IPS DF 6.9 (cell line): ENCODE data around the gene ZFPM1.

Experiments used
- DNase-seq: peaks from one replicate; pipeline ENCODE4 v3.0.0-alpha.2; 2013; ENCODE audit warnings: low read depth, low spot score
- H3K27ac ChIP-seq: one replicate; pipeline ENCODE4 v1.5.1; 2013; ENCODE audit warnings: low read length, control low read depth
- H3K27me3 ChIP-seq: 2 replicates; pipeline ENCODE4 v1.6.1; 2013; ENCODE audit warnings: mild to moderate bottlenecking, low read length; ENCODE audit not compliant: control insufficient read depth, insufficient read depth
- H3K36me3 ChIP-seq: 2 replicates; pipeline ENCODE4 v1.6.1; 2013; ENCODE audit warnings: low read length; ENCODE audit not compliant: control insufficient read depth, insufficient read depth
- H3K4me1 ChIP-seq: 2 replicates; pipeline ENCODE4 v1.6.1; 2013; ENCODE audit warnings: low read length; ENCODE audit not compliant: control insufficient read depth, insufficient read depth
- H3K4me3 ChIP-seq: 2 replicates; pipeline ENCODE4 v1.5.1; 2013; ENCODE audit warnings: mild to moderate bottlenecking, low read length
- H3K9me3 ChIP-seq: 2 replicates; pipeline ENCODE4 v1.6.1; 2013; ENCODE audit warnings: low read length, inconsistent platforms; ENCODE audit not compliant: control insufficient read depth, insufficient read depth
- WGBS: extraction: QIAGEN DNeasy Blood & Tissue Kit; methylation state at CpG from one replicate; pipeline ENCODE4 v1.1.7; 2013; ENCODE audit warnings: mixed read lengths, missing lambda C conversion rate; ENCODE audit not compliant: insufficient read length, insufficient coverage; 5-methylcytosine and 5-hydroxymethylcytosine counted together

The ZFPM1 gene

DNA sequence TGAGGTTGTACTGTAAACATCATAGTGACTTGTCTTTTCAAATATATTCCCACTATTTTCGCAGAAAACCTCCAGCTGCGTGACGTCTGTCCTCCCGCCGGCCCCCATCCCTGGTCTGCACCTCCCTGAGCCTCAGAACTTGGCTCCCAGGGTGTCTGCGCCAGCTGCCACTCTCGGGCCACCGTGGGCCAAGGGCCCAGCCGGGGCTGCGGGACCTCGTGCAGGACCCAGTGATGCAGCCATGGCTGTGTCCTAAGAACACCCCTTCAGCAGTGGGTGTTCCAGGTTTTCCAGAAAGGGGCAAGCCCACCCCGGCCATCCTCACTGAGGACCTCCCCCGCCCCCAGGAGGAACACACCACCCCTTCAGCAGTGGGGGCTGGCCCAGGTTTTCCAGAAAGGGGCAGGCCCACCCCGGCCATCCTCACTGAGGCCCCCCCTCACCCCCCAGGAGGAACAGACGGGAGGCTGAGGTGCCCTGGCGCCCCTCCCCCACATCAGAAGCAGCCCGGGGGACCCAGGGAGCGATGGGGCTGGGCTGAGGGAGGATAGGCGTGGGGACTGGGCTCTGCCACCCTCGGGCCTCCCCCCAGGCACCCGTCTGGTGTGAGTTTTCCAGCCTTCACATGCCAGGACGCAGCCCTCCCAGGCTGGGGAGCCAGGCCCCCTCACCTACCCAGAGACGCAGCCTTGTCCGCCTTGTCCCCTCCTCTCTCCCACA is 12.2 kb upstream of the ZFPM1 start:
- Histone ChIP-seq H3K9me3 (no peaks in the 10 kb centered on the region), H3K27ac (no peak overlapping the region), H3K36me3 (no peaks in the 10 kb centered on the region; the same call in 1 of the 2 replicates), H3K4me1 (peaks cover 10% of the 10 kb centered on the region), H3K4me3 (no peak overlapping the region), H3K27me3 (no peaks in the 10 kb centered on the region)
- DNase-seq: no peak
- no CpG with 5 or more reads among the region's 24 CpGs for WGBS

DNA sequence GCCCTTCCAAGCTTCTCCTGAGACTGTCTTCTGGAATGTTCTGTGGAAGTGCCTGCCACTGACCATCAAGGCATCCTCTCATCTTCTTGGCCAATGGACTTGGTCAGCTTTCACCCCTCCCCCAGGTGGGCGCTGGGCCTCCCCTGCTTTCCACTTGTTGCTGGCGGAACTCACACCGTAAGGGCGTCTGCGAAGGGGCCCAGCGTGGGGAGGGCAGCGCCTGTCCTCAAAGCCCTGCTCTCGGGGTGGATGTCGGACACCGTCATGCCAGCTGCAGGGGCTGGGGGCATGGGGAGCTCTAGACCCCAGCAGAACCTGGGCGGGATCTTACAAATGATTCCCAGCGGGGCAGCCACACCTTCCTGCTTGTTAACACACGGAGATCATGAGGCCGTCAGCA is 11.6 kb upstream of the ZFPM1 start:
- Histone ChIP-seq H3K27ac (no peak overlapping the region), H3K27me3 (no peaks in the 10 kb centered on the region), H3K36me3 (no peaks in the 10 kb centered on the region; the same call in 1 of the 2 replicates), H3K9me3 (no peaks in the 10 kb centered on the region), H3K4me3 (no peak overlapping the region), H3K4me1 (peaks cover 10% of the 10 kb centered on the region)
- no CpG with 5 or more reads among the region's 14 CpGs for WGBS
- no peak for DNase-seq

DNA sequence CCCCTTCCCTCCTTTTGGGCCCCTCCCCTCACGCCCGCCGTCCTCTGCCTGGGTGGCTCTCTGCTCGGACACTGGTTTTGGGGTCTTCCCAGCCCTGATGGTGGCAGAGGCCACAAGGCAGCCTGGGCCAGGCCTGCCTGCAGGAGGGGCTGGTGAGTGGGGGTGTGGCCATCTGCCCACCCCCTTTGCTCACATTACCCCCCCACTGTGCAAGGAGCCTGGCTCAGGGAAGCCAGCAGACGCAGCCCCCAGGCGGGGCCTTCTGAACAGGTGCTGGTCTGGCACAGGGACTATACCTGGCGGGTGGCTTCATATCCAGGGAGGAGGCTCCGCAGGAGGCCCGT is 10.7 kb upstream of the ZFPM1 start:
- Histone ChIP-seq H3K4me3 (no peak overlapping the region), H3K27me3 (no peaks in the 10 kb centered on the region), H3K4me1 (peaks cover 10% of the 10 kb centered on the region), H3K36me3 (no peaks in the 10 kb centered on the region; the same call in 1 of the 2 replicates), H3K9me3 (no peaks in the 10 kb centered on the region), H3K27ac (no peak overlapping the region)
- no CpG with 5 or more reads among the region's 9 CpGs for WGBS
- no peak for DNase-seq

DNA sequence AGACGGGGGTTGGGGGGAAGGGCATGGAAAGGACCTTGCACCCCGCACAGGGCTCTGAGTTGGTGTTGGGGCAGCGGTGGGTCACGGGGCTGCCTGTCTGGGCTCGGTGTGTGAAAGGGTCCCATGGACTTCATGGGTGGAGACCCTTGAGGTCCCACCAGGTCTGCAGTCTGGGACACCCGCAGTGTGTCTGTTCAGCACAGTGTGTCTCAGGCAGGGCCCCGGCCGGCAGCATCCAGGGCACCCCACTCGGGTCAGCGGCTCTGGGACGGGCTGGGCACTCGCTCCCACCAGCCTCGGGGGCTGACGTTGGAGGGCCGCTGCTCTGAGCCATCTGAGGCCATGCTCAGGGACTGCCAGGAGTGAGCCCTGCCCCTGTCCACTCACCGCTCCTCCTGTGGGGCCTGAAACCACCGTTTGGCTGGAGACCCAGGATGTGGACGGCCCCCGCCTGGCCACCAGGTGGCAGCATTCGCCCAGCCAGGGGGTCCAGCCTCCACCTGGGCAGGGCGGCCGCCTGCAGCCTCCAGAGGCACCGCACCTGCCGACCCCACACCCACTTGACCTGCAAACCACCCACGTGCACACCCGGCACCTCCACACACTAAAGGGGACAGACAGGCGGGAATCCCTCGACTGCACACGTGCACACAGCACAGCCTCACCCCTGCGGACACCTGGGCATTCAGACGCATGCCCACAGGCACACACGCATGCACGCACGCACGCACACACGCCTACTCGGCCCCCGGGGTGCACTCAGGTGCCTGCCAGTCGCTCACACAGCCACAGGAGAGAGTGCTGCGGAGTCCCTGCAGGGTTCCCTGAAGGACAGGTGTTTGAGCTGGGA is 10.1 kb upstream of the ZFPM1 start:
- WGBS: no CpG with 5 or more reads among the region's 40 CpGs
- no peaks in the 10 kb centered on the region for H3K27me3 ChIP-seq
- DNase-seq: peak; percentile 63
- peaks cover 7% of the 10 kb centered on the region for H3K4me1 ChIP-seq
- H3K9me3 ChIP-seq: no peaks in the 10 kb centered on the region
- H3K27ac ChIP-seq: no peak overlapping the region
- no peaks in the 10 kb centered on the region; the same call in 1 of the 2 replicates for H3K36me3 ChIP-seq
- H3K4me3 ChIP-seq: no peak overlapping the region

DNA sequence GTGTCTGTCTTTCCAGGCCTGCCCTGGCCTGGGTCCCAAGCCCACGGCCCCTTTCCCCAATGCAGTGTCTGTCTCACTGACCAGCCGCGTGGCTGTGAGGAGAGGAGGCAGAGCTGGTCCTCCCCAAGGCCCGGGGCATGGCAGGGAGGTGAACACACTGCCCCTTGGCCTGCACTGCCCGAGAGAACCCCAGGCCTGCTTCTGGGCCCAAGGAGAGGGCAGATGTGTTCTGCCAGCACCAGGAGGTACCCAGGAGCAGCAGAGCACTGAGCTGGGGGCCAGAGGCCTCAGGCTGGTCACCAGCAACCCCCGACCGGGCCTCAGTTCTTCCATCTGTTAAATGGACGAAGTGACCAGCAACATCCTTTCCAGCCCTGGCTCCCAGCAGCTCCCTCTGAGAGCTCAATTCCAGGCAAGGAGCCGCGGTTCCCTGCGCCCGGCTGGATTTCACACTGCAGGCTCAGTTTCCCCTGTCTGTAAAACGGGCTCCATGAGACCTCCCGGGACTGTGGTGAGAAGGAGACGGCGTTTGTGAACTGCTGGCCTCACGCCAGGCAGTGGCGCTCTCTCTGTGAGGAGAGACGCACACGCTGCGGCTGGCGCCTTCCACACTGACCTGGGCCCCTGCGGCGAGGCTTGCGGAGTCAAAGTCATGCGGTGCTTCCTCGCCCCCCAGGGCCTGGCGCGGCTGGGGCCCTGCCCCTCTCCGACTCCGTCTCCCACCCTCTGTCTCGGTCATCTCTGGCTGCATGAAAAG is 8.1 kb upstream of the ZFPM1 start:
- Histone ChIP-seq H3K36me3 (no peaks in the 10 kb centered on the region), H3K4me3 (no peak overlapping the region), H3K4me1 (peaks cover 7% of the 10 kb centered on the region), H3K27ac (no peak overlapping the region), H3K9me3 (no peaks in the 10 kb centered on the region), H3K27me3 (no peaks in the 10 kb centered on the region)
- no CpG with 5 or more reads among the region's 32 CpGs for WGBS
- no peak for DNase-seq

DNA sequence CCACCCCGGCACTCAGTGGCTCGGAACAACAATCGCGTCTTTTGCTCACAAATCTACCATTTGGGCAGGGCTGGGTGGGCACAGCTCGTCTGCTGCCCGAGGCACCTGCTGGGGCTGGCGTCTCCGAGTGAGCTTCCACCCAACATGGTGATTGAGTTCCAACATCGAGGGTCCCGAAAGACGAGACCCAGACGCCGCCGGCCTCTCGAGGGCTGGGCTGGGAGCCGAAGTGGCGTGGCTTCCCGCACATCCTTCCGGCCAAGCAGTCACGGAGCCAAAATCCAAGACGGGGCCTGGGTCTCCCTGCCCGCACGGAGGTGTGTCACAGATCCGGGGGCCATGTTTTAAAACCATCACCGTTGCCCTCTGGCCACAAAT is 7.5 kb upstream of the ZFPM1 start:
- H3K36me3 ChIP-seq: no peaks in the 10 kb centered on the region
- peaks cover 7% of the 10 kb centered on the region for H3K4me1 ChIP-seq
- H3K9me3 ChIP-seq: no peaks in the 10 kb centered on the region
- WGBS: no CpG with 5 or more reads among the region's 25 CpGs
- H3K4me3 ChIP-seq: no peak overlapping the region
- DNase-seq: no peak
- H3K27ac ChIP-seq: no peak overlapping the region
- no peaks in the 10 kb centered on the region for H3K27me3 ChIP-seq

DNA sequence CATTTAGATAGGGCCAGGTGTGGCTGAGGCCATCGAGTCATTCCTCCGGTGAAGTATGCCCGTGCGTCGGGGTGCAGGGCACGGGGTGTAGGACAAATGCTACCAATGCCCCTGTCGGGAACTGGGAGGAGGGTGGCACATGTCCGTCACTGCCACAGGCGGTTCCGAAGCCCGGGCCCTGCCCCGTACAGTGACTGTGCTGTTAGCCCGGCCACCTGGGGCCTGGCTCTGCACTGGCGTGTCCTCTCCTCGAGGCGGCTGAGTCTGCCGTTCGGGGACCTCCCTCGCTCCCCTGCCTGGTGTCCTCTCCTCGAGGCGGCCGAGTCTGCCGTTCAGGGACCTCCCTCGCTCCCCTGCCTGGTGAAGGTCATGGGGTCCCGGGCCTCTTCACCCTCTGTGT is 7.0 kb upstream of the ZFPM1 start:
- Histone ChIP-seq H3K27me3 (no peaks in the 10 kb centered on the region), H3K36me3 (no peaks in the 10 kb centered on the region), H3K27ac (no peak overlapping the region), H3K4me1 (peaks cover 7% of the 10 kb centered on the region), H3K9me3 (no peaks in the 10 kb centered on the region), H3K4me3 (no peak overlapping the region)
- no CpG with 5 or more reads among the region's 25 CpGs for WGBS
- DNase-seq: no peak

DNA sequence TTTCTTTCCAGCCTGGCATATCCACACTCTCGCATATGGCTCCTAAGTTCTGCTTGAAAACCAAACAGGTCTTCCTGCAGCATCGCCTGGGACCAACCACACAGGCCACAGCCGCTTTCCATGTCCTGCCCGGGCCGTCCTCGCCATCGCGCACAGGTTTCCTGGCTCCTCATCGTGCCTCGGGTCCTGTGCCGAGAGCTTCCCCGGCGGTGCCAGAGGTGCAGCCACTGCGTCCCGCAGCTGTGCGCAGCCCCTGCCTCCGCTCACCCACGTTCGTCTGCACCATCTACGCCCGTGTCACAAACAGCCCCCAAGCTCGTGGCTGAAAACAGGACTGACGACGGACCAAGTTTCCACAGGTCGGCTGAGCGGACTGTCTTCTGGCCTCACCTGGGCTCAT is 6.3 kb upstream of the ZFPM1 start:
- Histone ChIP-seq H3K27me3 (peaks cover 2% of the 10 kb centered on the region; the same call in 1 of the 2 replicates), H3K9me3 (no peaks in the 10 kb centered on the region), H3K36me3 (no peaks in the 10 kb centered on the region), H3K4me1 (peaks cover 7% of the 10 kb centered on the region), H3K4me3 (no peak overlapping the region), H3K27ac (no peak overlapping the region)
- WGBS: no CpG with 5 or more reads among the region's 26 CpGs
- DNase-seq: no peak

DNA sequence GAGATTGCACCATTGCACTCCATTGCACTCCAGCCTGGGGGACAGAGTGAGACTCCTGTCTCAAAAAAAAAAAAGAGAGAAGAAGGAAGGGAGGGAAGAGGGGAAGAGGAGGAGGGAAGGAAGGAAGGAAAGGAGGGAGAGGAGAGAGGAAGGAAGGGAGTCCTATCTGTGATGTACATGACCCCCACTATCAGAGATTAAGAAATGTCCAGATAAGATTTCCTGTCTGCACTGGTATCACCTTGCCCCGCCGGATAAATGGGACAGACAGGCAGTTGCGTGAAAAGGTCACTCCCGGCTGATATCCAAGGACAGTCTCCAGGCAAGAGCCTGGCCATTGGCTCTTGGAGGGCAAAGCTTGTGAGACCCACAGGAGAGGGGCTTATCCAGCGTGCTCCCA is 5.2 kb upstream of the ZFPM1 start:
- WGBS: no CpG with 5 or more reads among the region's 5 CpGs
- no peaks in the 10 kb centered on the region for H3K9me3 ChIP-seq
- no peak overlapping the region for H3K4me3 ChIP-seq
- no peak overlapping the region for H3K27ac ChIP-seq
- H3K4me1 ChIP-seq: peaks cover 7% of the 10 kb centered on the region
- no peak for DNase-seq
- H3K27me3 ChIP-seq: peaks cover 6% of the 10 kb centered on the region; the same call in 1 of the 2 replicates
- H3K36me3 ChIP-seq: no peaks in the 10 kb centered on the region

DNA sequence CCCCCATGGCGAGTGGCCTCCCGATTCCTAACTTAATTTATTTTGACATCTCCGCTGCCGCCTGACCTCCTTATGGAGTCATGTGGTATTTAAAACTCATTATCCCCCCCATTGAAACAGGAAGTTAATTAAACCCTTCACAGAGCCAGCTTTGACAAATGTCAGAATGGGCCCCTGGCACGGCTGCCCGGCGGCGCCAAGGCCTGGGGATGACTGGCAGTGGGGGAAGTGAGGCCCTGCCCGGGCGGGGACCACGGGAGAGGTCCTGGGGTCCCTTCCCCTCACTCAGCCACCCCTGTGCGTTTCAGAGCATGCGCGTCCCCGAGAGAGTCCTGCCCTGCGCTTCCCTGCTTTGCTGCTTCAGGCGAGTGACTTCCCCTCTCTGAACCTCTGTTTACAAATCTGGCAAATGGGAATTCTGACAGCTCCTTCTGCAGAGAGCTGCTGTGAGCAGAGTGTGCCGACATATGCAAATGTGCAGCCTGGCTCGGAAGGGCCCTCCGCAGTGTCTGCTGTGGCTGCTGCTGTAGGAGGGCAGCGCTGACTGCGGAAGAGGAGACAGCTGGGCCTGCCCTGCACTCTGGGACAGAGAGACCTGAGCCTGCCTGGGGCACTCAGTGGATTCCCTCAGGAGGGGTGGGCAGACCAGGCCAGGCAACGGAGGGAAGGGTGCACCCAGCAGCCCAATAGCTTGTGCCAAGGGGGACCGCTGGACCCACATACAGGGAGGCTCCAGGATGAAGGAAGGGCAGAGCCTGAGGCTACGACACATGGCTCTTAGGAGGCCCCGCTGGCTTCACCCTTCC is 4.4 kb upstream of the ZFPM1 start:
- H3K9me3 ChIP-seq: no peaks in the 10 kb centered on the region
- WGBS: no CpG with 5 or more reads among the region's 26 CpGs

More for the DNA sequence above, 4.4 kb upstream of the ZFPM1 start:
- no peaks in the 10 kb centered on the region for H3K36me3 ChIP-seq
- H3K4me3 ChIP-seq: no peak overlapping the region
- peaks cover 6% of the 10 kb centered on the region; the same call in 1 of the 2 replicates for H3K27me3 ChIP-seq
- no peak for DNase-seq
- H3K27ac ChIP-seq: no peak overlapping the region
- H3K4me1 ChIP-seq: peaks cover 3% of the 10 kb centered on the region
